Measurements from ENCODE around the gene BMP2K.
"Not testable (repeated sequence)": the region's sequence is repeated elsewhere in the genome, so short reads cannot be mapped to it uniquely, and the experiment has no call there.

The BMP2K gene

GRCh38 chr4:78889955-78890354 lies 113.8 kb downstream of the BMP2K start:
- Histone ChIP-seq H3K36me3 (peaks cover 12 to 27% (median 16%) of the 10 kb centered on the region in 3 donors), H3K4me3 (no peak overlapping the region), H3K9me3 (no peaks in the 10 kb centered on the region), H3K27me3 (no peaks in the 10 kb centered on the region), H3K27ac (no peak overlapping the region), H3K4me1 (peaks cover 0 to 14% (median 0%) of the 10 kb centered on the region in 4 donors)
- TF ChIP-seq CTCF (IDR thresholded peaks at IDR 0.05): no peak
- no peak for DNase-seq
- intact Hi-C loops (cut with DNase I; ENCODE audit: low total_unique reads): no loop called here

GRCh38 chr4:78899302-78899701 lies 123.2 kb downstream of the BMP2K start:
- H3K4me1 ChIP-seq: no peaks in the 10 kb centered on the region
- no peak for DNase-seq
- H3K27ac ChIP-seq: no peak overlapping the region
- no peaks in the 10 kb centered on the region for H3K9me3 ChIP-seq
- H3K27me3 ChIP-seq: no peaks in the 10 kb centered on the region
- TF ChIP-seq CTCF (IDR thresholded peaks at IDR 0.05): no peak
- H3K4me3 ChIP-seq: no peak overlapping the region
- intact Hi-C loops (cut with DNase I; ENCODE audit: low total_unique reads): no loop called here
- peaks cover 0 to 12% (median 4%) of the 10 kb centered on the region in 3 donors for H3K36me3 ChIP-seq

GRCh38 chr4:78901882-78902281 lies 125.7 kb downstream of the BMP2K start:
- Histone ChIP-seq H3K27me3 (no peaks in the 10 kb centered on the region), H3K36me3 (no peaks in the 10 kb centered on the region), H3K27ac (no peak overlapping the region), H3K4me1 (no peaks in the 10 kb centered on the region), H3K4me3 (no peak overlapping the region), H3K9me3 (no peaks in the 10 kb centered on the region)
- intact Hi-C loops (cut with DNase I; ENCODE audit: low total_unique reads): no loop called here
- DNase-seq: no peak
- no peak for TF ChIP-seq CTCF (IDR thresholded peaks at IDR 0.05)

GRCh38 chr4:78902298-78902697 lies 126.1 kb downstream of the BMP2K start:
- H3K27me3 ChIP-seq: no peaks in the 10 kb centered on the region
- no peaks in the 10 kb centered on the region for H3K36me3 ChIP-seq
- no peak overlapping the region for H3K27ac ChIP-seq
- no peak for TF ChIP-seq CTCF (IDR thresholded peaks at IDR 0.05)
- H3K9me3 ChIP-seq: no peaks in the 10 kb centered on the region
- H3K4me3 ChIP-seq: no peak overlapping the region
- H3K4me1 ChIP-seq: no peaks in the 10 kb centered on the region
- intact Hi-C loops (cut with DNase I; ENCODE audit: low total_unique reads): no loop called here
- no peak for DNase-seq

GRCh38 chr4:78904143-78904542 lies 128.0 kb downstream of the BMP2K start:
- Histone ChIP-seq H3K36me3 (peaks cover 0 to 3% (median 0%) of the 10 kb centered on the region in 3 donors), H3K4me3 (no peak overlapping the region), H3K9me3 (no peaks in the 10 kb centered on the region), H3K27me3 (no peaks in the 10 kb centered on the region), H3K4me1 (no peaks in the 10 kb centered on the region), H3K27ac (no peak overlapping the region)
- no peak for TF ChIP-seq CTCF (IDR thresholded peaks at IDR 0.05)
- intact Hi-C loops (cut with DNase I; ENCODE audit: low total_unique reads): no loop called here
- DNase-seq: no peak

GRCh38 chr4:78907638-78908037 lies 131.5 kb downstream of the BMP2K start:
- Histone ChIP-seq H3K36me3 (peaks cover 12 to 19% (median 16%) of the 10 kb centered on the region in 3 donors), H3K27ac (no peak overlapping the region), H3K9me3 (no peaks in the 10 kb centered on the region), H3K27me3 (no peaks in the 10 kb centered on the region), H3K4me1 (no peaks in the 10 kb centered on the region), H3K4me3 (no peak overlapping the region)
- TF ChIP-seq CTCF (IDR thresholded peaks at IDR 0.05): no peak
- intact Hi-C loops (cut with DNase I; ENCODE audit: low total_unique reads): no loop called here
- no peak for DNase-seq

GRCh38 chr4:78908974-78909373 lies 132.8 kb downstream of the BMP2K start:
- DNase-seq; H3K4me3 ChIP-seq; H3K27me3 ChIP-seq; intact Hi-C loops (cut with DNase I; ENCODE audit: low total_unique reads); H3K4me1 ChIP-seq; H3K27ac ChIP-seq; H3K9me3 ChIP-seq: not testable (repeated sequence)
- peaks cover 12 to 19% (median 16%) of the 10 kb centered on the region in 3 donors for H3K36me3 ChIP-seq

Data from tibial artery (tissue), 4 donors.